ENCODE measurements around the gene YBX1.
A peak's percentile ranks its signal among the peaks of the same experiment; 100 is the strongest.

The YBX1 gene

DNA sequence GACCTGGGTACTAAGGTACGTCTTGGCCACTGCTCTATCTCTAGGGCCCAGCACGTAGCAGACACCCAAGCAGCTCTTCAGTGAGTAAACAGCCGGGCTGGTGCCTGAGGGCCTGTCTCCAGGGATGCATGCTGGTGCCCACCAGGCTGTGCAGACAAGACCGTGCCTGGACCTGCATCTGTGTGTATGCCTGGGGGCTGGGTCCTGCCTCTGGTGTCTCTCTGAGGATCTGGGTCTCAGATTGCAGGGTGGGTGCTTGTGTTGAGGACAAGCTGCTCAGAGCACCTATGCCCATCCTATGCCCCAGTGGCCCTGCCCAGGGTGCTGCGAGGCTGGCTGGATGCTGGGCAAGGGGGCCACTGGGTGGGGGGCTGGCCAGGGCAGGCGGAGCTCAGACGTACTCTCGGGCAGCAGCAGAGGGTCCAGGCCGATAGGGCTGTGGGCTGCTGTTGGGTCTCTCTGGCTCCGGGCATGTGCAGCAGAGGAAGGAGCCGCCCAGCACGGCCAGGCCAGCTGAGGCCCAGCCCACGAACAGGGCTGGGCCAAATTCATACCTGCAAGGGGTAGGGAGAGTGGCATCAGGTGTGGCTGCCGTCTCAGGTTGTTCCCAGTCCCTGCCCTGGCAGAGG, 53.4 kb downstream of the YBX1 start:
- no peak for DNase-seq (ENCODE audit: low spot score)

DNA sequence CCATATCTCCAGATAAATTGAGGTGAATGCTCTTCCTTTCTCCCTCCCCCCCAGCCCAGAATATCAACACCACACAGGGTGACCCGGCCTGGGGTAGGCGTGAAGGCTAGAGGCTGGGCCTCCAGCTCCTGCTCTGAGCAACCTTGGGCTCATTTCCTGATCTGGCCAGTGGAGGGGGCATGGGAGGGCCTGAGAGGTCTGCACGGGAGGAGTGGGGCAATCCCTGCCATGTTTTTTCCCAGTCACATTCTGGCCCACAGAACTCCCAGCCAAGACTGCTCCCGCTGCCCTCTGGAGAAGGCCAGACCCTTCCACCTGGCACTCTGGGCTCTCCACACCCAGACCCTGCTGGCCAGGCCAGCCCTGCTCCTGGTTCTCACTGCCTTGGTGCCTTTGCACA, 53.9 kb downstream of the YBX1 start:
- DNase-seq (ENCODE audit: low spot score): peak; percentile 86

DNA sequence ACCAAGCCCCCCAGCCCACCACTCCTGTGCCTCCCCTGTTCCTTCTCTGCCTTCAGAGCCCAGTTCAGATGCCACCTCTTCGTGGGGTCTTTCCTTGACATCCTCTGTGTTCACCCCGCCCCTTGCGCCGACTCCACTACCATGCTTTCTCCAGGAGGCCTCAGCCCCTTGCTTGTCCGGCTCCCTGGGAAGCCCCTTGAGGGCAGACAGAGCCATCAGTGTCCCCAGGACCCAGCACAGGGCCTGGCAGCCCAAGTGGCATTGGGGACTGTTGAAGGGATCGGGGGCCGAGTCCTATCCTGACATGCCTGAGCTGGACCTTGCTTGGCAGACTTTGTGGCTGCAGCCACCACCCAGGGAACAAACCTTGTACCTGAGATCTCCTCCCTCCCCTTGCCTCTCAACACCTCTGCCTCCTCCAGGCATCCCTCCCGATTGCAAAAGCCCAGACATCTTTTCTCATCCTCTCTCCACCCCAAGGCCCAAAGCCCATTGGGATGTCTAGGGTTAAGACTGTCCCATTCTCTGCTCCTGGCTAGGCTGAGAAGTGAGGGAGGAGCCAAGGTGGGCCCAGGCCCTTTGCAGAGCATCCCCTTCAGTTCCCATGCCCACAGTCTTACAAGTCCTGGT, 54.5 kb downstream of the YBX1 start:
- no peak for DNase-seq (ENCODE audit: low spot score)

DNA sequence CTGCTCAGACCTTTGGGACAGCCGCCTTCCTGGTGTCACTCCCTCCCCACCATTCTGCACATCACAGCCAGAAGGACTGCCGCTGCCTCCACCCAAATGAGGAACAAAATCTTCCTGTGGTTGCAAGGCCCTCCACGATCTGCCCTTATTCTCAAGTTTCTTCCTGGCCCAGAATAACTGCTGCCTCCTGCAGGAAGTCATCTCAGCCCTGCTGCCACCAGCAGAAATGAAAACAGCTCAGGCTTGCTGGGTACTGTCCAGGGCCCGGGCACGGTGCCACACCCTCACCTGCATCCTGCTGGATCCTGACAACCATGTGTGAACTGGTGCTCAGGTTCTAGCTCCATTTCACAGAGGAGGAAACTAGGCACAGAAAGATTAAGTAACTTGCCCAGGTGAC, 55.0 kb downstream of the YBX1 start:
- DNase-seq (ENCODE audit: low spot score): no peak

DNA sequence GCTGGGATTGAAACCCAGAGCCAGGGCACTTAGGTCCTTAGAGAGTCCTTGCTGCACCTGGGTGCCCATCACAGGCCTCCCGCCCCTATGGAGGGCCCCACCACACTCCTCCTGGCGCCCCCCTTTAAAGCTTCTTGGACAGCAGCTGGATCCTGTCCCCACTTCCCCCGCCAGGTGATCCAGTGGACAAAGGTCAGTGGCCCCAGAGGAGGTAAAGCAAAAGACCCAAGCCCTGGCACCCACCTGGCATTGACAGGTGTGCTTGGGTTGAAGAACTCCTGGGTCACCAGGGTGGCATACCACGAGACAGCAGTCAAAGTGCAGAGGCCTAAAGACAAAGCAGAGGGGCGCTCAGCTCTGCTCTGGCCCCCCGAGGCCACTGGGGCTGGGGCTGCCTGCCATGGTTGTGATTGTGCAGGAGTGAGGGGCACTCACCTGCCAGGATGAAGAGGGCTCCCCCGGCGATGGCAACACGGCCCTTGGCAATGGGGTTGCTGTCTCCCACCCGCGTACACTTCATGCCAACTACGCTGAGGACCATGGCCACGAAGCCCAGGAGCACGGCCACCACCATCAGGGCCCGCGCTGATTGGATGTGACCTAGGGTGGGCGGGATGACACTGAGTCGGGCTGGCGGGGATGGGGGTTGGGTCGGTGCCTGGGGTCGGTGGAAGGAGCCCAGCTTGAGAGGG, 55.9 kb downstream of the YBX1 start:
- DNase-seq (ENCODE audit: low spot score): no peak

DNA sequence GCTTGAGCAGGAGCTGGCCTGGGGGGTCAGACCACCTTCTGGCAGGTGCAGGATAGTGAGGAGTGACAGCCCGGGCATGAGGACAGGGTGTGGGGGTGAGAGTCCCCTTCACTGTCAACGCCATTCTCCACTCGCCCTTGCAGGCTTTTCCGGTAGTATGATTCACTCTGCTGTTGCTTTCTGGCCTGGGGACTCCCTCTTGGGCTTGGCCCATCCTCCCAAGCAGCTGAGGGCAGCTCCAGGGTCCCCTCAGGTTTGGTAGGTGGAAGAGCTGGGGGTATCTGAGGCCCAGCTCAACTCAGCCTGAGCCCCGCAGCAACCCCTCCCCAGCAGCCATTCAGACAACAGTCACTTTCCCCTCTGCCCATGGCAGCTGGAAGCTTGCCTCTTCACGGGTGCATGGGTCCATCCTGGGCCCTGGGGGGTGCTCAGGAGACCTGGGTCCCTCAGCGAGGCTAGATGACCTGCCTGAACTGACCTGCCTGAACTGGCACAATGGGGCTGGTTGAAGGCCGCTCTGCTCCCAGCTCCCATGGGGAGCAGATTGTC, 56.5 kb downstream of the YBX1 start:
- DNase-seq (ENCODE audit: low spot score): no peak

DNA sequence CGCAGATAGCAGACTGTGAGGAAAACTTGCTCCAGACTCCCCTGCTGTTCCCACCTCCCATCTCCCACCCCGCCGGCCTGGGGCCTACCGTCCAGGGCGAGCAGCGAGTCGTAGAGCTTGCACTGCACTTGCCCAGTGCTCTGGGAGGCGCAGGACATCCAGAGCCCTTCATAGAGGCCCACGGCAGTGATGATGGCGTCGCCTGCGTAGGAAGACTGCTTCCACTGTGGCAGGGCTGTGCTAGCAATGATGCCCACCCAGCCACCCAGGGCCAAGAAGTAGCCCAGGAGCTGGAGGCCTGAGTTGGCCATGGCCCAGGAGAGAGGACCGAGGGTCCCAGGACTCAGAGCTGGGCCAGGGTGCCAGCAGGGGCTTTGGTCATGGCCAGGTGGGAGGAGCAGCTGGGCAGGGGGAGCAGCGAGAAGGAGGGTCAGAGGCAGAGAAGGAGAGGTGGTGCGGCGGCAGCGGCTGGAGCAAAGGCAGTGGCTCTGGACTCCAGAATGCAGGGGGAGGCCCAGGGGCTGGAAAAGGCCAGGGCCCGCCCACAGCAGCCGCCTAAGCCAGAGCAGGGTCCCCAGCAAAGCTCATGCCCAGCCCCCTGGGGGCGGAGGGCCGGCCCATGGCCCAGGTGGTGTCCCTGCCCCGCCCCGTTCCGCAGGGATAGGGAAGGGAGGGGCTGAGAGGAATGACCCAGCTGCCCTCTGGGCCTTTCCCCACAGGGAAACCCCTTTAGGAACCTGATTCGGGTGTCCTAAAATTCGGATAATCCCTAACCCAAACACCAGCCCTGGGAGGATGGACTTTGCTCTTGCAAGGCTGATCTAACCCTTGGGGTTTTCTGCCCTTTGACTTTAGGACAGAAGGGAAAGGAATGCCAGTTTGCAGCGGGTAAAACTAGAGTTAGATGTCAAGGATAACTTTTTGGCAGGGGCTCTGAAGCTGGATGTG, 57.8 kb downstream of the YBX1 start, which contains the start of gene CLDN19:
Gene CLDN19, minus strand, starts transcription at position 484 of the 948 bp plus-strand sequence. Its CDS starts 173 bp downstream, at position 311.
- DNase-seq (ENCODE audit: low spot score): peak; percentile 87

DNA sequence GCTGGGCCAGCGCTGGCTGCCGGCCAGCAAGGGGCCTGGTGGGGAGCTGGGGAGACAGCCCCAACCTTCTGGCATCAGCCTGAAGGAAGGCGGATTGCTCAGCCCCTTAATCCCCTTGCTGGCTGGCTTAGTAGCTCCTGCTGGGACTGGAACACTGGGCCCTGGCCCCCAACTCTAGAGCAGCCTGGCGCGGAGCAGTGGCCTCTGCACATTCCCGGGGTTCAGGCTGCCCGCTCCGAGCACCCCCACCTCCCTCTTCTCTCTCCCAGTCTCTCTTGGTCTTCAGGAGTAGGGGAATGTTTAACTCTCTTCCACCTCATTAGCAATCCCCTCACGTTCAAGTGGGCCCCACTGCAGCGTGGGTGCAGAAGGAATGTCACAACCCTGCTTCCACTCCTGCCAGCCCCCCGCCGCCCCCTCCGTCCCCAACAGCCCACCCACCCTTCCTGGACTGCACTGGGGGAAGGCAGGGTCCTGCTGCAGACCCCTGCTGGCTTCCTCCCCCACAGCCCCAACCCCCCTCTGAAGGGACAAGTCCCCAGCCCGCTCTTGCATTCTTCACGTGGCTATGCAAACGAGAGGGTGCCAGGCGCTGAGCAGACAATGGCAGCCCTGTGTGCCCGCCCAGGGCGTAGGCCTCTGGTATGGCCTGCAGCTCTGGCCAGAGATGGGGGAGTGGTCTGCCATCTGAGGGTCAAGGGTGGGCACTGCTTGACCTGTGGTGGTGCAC, 58.8 kb downstream of the YBX1 start:
- DNase-seq (ENCODE audit: low spot score): no peak

DNA sequence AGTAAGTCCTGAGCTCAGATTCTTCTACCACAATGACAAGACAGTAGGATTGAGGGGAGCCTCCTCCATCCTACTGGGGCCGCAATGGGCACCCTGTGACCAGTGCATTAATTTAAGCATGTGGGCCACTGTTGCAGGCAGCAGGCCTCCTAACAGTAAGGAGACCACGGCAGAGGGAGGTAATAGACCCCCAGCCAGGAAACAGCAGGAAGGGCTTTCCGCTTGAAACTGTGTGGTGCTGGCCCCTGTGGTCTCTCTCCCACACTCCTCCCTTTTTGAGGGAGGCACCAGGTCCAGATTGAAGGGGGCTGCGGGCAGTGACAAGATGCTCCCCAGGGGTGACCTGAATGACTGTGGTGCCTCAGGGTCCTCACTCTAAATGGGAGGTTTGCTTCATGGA, 59.5 kb downstream of the YBX1 start:
- DNase-seq (ENCODE audit: low spot score): no peak

DNA sequence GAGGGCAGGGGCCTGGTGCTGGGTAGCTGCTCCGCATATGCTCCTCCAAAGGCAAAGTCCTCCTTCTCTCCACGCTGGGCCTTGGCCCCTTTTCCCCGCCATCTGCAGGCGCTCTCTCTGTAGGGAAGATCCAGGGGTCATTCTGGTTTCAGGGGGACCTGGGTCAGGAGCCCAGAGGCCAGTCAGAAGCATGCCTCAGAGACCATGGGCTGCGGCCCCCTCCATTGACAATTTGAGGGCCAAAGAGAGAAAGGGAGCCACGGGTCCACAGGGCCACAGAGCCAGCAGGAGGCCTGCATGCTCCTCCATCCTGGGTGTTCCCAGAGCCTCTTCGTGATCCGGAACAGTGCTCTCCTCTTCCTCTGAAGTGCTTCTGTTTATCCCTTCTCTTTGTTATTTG, 59.9 kb downstream of the YBX1 start:
- DNase-seq (ENCODE audit: low spot score): no peak

DNA sequence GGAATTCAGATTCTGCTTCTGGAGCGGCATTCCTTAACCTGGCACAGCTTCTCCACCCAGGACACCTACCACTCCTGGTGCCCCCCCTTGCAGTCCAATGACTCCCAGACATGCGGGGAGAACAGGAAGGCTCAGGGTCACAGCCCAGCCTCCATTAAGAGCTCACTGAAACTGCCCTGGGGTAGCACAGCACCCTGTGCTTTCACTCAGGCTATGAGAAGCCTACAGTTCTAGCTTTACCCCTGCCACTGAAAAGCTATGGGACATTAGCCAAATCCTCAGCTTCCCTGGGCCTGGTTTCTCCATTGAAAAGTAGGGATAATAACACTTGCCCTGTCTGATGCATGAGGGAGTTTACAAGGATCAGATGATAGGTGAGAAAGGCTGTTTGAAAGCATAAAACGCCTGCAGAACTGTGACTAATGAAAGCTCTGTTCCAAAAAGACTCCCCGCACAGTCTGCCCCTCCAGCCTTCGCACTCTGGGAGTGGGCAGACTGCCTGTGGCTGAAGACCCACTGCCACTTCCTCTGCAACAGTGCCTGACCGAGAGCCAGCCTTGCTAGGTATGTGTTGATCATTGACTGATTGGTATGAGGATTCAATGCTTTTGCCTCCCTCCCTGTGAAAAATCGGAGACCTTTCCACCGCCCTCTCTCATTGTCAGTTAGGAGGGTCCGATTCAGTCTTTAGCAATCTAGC, 60.5 kb downstream of the YBX1 start:
- no peak for DNase-seq (ENCODE audit: low spot score)

DNA sequence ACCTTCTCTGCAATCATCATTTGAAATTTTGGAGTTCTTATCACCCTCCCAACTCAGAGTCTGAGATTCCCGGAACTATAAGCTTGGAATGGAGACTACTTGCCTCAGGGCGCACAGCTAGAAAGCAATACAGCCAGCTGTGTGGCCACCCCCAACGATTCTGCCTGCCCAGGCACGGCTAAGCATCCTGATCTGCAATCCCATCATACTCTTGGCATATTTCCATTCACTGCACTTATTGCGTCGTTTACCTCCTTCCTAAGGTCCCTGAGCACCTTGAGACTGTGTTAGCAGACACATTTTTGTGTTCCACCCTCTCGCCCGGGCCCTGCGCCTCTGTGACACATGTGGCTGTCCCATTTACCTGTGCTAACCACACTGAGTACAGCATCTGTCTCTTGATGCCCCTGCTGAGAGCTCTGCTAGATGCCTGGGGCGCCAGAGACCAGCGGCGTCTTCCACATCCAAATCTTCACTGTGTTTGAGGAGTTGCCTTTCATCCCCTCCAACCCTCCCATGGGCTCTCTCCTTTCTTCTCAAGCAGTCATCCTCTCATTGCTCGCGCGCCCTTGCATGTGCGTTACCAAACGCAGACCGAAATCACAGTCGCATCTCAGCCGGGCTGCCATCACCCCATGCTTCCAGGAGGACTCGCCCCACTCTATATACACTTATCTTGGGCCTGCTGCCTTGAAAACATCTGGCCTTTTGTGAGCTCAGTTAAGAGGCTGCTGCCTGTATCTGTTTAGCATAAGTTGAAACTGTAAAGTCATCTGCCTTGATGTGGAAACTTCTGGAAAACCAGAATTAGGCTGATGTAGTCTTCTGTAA, 61.3 kb downstream of the YBX1 start:
- no peak for DNase-seq (ENCODE audit: low spot score)

DNA sequence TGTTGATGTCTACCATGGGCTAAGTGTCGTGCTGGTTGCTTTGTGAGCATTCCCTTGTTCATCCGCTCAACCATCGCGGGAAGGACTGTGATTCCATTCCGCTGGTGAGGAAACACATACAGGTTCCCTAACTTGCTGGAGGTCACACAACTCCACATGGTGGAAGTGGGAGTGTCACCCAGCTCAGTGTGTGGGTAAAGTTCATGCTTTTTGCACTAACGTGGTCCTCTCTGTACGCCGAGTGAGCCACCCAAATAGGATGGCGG, 61.9 kb downstream of the YBX1 start:
- DNase-seq (ENCODE audit: low spot score): no peak

DNA sequence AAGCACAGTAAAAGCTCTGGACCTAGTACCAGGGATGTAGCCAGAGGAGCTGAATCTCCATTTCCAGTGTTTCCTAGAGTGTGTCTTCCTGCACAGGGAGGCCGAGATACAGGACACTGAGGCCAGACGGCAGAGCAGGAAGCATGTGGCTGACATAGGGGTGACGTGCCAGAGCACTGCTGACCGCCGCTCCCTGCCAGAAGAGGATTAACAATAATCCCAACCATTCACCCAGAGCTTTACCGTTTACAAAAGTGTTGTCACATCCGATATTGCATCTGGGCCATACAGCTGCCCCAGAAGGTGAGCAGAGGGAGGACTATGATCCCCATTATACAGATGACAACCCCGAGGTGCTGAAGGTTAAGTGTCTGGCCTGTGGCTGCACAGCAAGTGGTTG, 63.6 kb downstream of the YBX1 start:
- no peak for DNase-seq (ENCODE audit: low spot score)

DNA sequence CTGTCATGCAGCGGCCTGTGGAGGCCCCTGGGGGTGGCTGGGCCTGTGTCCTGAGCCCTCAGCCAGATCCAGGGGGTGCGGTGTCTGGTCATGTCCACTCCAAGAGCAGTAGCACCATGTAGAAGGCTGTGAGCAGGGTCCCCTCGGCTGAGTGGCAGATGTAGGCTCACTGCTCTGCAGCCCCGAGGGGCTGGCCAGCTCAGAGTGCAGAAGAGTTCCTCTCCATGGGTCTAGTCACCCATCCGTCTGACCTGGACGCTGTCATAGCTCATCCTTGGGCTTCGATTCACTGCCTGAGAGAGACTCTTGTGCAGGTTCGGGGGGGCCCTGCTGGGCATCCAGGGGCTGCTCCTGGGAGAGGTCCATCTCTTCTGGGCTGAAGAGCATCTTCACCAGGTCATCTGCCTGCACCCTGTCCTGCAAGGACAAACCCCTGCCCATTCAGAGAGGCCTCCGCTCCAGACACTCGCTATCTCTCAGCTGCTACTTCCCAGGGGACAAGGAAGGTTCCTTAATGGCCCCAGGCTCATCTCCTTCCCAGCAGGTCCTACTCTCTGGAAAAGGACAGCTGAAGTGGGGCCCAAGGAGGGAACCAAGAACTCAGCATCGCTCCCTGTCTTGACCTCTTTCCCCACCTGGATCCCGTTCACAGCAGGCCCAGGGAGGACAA, 64.4 kb downstream of the YBX1 start:
- no peak for DNase-seq (ENCODE audit: low spot score)

DNA sequence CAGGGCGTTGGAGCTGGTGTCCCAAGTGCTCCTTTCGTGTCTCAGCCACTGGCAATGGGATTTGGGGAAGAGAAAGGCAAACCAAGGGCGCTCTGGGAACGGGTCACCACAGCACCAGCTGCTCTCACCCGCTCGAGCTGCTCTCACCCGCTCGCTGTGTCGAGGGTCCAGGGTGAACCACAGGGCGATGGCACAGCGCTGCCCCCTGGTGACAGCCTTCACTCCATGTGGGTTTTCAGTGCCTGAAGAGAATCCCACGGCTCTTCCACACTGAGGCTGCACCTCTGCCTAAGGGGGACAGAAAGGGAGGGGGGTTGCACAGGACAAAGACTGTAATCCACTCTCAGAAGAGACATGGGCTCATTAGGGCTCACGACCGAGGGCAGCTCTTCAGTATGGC, 64.9 kb downstream of the YBX1 start:
- peak; percentile 68 for DNase-seq (ENCODE audit: low spot score)

DNA sequence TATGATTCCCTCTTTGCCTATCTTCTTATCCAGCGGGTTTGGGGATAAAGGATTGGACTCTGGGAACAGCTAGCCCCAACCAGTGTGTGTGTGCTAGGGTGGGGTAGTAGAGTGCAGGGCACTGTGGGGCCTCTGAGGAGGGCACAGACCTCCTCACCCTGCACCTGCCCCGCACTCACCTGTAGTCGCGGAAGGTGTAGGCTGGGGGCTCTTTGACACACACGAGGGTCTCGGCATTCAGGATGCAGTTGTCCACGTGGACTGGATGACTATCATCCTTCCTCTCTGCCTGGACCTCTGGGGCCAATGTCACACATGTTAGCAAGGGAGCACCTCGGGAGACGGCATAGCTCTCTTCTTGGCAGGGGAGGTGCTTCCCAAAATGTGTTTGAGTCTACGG, 65.8 kb downstream of the YBX1 start:
- no peak for DNase-seq (ENCODE audit: low spot score)

DNA sequence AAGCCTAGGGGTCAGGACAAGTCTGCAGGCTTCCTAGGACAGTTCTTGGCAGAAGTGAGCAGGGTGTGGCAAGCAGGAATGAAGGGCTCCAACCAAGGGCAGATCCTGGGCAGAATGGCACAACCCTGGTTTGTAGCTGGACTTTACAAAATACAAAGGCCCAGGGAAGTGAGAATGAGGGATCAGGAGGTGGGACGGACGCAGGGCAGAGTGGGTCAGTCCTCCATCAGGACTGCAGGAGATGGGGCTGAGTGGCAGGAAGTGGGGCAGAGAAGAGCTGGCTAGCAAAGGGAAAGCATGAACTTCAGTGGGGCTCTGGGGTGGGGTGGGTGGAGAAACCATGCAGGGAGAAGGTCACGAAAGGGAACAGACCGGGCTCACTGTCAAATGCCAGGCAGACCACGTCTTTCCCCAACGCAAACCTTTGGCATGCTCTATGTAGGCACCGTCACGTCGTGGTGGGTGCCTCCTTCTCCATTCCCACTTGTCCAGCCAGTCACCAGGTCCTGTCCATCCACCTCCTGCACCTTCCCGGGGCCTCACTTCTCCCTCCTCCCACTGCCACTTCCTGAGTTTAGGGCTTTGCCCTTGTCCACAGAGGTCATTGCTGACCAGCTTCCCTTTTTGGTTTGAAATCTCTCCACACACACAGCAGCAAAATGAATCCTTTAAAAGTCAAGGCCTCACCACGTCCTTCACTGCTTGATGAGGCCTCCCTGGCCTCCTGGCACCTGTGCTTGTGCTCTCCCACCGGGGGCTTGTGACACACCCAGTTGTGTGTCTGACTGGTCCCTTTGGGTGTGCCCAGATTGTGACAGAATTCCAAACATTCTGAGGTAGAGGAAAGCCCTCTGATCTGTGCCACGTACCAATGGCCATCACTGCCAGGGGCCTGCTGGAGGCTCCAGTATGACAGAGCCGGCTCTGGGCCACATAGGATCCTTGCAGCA, 66.5 kb downstream of the YBX1 start:
- no peak for DNase-seq (ENCODE audit: low spot score)
